ENCODE data around the gene LINGO3. TPM values are rescaled to one million over a fixed set of nuclear protein-coding genes. Genes with fewer than 3 reads are reported as not detected.

Gene LINGO3
- total RNA-seq, 1 experiment from 2014 or later = 2.0 TPM

GRCh38 chr19:2273356-2274184, 34.4 kb downstream of the LINGO3 start (continued):
- TF ChIP-seq ZNF281 (CRISPR knock-in tag; IDR thresholded peaks at IDR 0.05) (0 out of 2 replicates have a peak, but pooled peaks have one; percentile 12), CREM (CRISPR knock-in tag; IDR thresholded peaks at IDR 0.05) (no peak; the same call in 1 of the 2 replicates), KAT7 (CRISPR knock-in tag; IDR thresholded peaks at IDR 0.05; ENCODE audit: borderline replicate concordance) (peak; percentile 69; the same call in 1 of the 2 replicates), FOXP4 (CRISPR knock-in tag; IDR thresholded peaks at IDR 0.05) (0 out of 2 replicates have a peak, but pooled peaks have one; percentile 62), FOXP1 (CRISPR knock-in tag; IDR thresholded peaks at IDR 0.05; ENCODE audit: borderline replicate concordance) (no peak), SOX15 (CRISPR knock-in tag; IDR thresholded peaks at IDR 0.05) (no peak), CBFB (CRISPR knock-in tag; IDR thresholded peaks at IDR 0.05; ENCODE audit: low read depth) (0 out of 2 replicates have a peak, but pooled peaks have one; percentile 22), TEAD1 (CRISPR knock-in tag; IDR thresholded peaks at IDR 0.05) (peak; percentile 72), FOXJ3 (CRISPR knock-in tag; IDR thresholded peaks at IDR 0.05; ENCODE audit: borderline replicate concordance) (no peak), ZNF671 (CRISPR knock-in tag; IDR thresholded peaks at IDR 0.05) (no peak), ZMAT4 (CRISPR knock-in tag; IDR thresholded peaks at IDR 0.05) (no peak), ZNF232 (CRISPR knock-in tag; IDR thresholded peaks at IDR 0.05) (0 out of 2 replicates have a peak, but pooled peaks have one; percentile 32), IRF1 (CRISPR knock-in tag; IDR thresholded peaks at IDR 0.05) (no peak), STAT6 (CRISPR knock-in tag; conservative IDR thresholded peaks at IDR 0.05; ENCODE audit: low read depth) (no peak), ZNF121 (CRISPR knock-in tag; IDR thresholded peaks at IDR 0.05) (no peak), TP53 (CRISPR knock-in tag; IDR thresholded peaks at IDR 0.05) (no peak), SMAD3 (CRISPR knock-in tag; IDR thresholded peaks at IDR 0.05; ENCODE audit: borderline replicate concordance) (no peak), ZNF423 (CRISPR knock-in tag; IDR thresholded peaks at IDR 0.05) (no peak), ZSCAN18 (CRISPR knock-in tag; IDR thresholded peaks at IDR 0.05) (no peak), NR2C2 (CRISPR knock-in tag; IDR thresholded peaks at IDR 0.05) (peak; percentile 94), ZNF512 (CRISPR knock-in tag; IDR thresholded peaks at IDR 0.05; ENCODE audit: borderline replicate concordance) (no peak), HMGA2 (CRISPR knock-in tag; IDR thresholded peaks at IDR 0.05) (no peak), PRDM15 (CRISPR knock-in tag; IDR thresholded peaks at IDR 0.05) (no peak)
